Gastrocnemius medialis (tissue), 4 donors: ENCODE results near the gene ATG4B.

Source experiments
- POLR2A ChIP-seq, 2 donors: fragments of 450-650 bp; IDR thresholded peaks; one replicate each; pipeline ENCODE4 v1.6.1; 2017; ENCODE audit warnings: antibody characterized with exemption in 2 of 2, mild to moderate bottlenecking in 2 of 2, moderate library complexity in 2 of 2
- TF ChIP-seq, protein P1 (sequence below), 5 experiments: fragments of 450-650 bp in 3 of 5; fragments of 200-600 bp in 2 of 5; sonication (generic) in 2 of 5; IDR thresholded peaks in 4 of 5; conservative IDR thresholded peaks in 1 of 5; 1 replicate in 4 of 5; 2 replicates in 1 of 5; pipeline ENCODE4 v1.5.1; 2016 to 2019; ENCODE audit warnings: antibody characterized with exemption in 5 of 5, mild to moderate bottlenecking in 3 of 5, moderate library complexity in 3 of 5

DNA sequence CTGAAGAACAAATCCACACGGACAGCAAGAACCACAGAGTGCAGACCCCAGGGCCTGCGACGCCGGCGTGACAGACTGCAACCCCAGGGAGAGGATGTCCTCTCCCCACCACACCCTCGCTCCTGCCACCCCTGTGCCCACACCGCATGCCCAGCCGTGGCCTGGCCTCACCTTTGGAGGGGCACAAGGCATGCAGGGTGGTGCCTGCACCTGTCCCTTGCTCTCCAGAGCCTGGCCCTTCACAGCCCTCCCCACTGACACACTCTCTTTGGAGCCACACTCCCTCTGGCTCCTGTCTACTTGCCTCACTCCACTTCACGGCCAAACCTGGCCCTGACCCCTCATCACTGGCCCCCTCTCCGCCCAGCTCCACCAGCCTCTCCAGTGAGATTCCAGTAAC is 9.8 kb upstream of the ATG4B start:
- TF ChIP-seq, protein P1, sequence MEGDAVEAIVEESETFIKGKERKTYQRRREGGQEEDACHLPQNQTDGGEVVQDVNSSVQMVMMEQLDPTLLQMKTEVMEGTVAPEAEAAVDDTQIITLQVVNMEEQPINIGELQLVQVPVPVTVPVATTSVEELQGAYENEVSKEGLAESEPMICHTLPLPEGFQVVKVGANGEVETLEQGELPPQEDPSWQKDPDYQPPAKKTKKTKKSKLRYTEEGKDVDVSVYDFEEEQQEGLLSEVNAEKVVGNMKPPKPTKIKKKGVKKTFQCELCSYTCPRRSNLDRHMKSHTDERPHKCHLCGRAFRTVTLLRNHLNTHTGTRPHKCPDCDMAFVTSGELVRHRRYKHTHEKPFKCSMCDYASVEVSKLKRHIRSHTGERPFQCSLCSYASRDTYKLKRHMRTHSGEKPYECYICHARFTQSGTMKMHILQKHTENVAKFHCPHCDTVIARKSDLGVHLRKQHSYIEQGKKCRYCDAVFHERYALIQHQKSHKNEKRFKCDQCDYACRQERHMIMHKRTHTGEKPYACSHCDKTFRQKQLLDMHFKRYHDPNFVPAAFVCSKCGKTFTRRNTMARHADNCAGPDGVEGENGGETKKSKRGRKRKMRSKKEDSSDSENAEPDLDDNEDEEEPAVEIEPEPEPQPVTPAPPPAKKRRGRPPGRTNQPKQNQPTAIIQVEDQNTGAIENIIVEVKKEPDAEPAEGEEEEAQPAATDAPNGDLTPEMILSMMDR (IDR thresholded peaks at IDR 0.05 in 4 of 5, conservative IDR thresholded peaks at IDR 0.05 in 1 of 5), result no peak
- no peak for TF ChIP-seq POLR2A (IDR thresholded peaks at IDR 0.05)
